Fibroblast of villous mesenchyme (primary cell): ENCODE results near the gene ACTBL2. TPM values are rescaled to one million over a fixed set of nuclear protein-coding genes. Genes with fewer than 3 reads are reported as not detected.

Source experiments
- DNase-seq: peaks from one replicate; pipeline ENCODE4 v3.0.0-alpha.2; 2010; ENCODE audit warnings: low read depth
- H3K4me3 ChIP-seq: 2 replicates; pipeline ENCODE4 v1.5.1; 2011; ENCODE audit warnings: low read depth, mild to moderate bottlenecking, low read length
- CTCF ChIP-seq: IDR thresholded peaks from 2 replicates; pipeline ENCODE4 v1.5.1; 2012; ENCODE audit warnings: low read depth, mild to moderate bottlenecking, low read length; ENCODE audit not compliant: insufficient read depth
- total RNA-seq: library from RNA; depleted of rRNA; stranded (reverse); fragments of >200 nt; gene quantifications from 2 replicates; pipeline ENCODE4 v1.2.3, GENCODE V29; 2012

The ACTBL2 gene
- total RNA-seq, 1 donor, result 0.43 TPM

DNA sequence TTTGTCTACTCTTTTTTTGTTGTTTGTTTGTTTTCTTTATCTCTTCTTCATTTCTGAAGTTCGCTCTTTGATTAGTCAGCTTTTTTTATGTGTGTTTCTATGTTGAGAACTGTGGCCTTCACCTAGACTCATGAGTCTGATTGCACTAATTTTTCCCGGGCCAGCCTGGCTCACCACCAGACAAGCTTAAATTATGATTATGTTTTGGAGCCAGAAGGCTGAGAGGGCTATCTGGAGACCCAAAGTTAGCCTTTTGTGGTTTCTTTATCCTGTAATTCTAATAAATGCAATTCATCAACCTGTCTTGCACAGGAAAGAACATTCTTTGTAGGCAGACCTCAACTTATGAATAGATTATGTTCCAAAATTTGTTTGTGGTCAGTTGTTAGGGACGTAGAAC is 20.8 kb upstream of the ACTBL2 start:
- DNase-seq, result peak; percentile 91
- H3K4me3 ChIP-seq, result no peak overlapping the region
- TF ChIP-seq CTCF, result no peak

DNA sequence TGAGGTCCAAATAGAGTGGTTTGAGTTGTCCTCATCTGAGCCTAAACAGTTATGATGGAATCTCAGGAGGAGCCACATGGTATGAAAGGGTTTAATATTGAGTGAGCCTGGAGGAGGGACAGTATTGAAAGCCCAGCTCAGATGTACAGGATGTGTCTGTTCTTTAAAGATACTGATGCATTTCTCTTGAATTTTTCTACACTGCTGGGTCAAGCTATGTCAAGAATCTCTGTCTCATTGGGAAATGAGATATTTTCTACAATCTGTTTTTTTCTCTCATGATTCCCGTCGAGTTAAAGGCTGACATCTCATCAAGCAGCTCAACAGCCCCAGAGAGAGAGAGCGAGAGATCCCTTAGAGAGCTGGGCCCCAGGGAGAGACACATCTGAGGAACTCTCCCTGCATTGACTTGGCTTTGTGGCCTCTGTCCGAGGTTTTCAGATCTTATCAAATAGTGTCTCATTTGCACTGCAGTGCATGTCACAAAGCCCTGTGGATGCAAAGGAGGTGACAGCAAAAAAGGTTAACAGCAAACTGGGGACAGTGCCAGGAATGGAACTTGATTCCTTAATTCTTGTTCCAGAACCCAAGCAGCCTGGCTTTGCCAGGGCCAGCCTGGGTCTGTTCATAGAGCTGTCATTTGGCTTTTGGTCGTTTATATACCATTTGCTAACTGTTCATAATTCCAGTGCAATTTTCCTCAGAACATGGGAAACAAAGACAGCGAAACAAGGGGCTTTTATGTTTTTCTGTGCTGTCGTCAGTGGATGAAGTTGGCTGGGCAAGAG is 19.0 kb upstream of the ACTBL2 start:
- no peak overlapping the region for H3K4me3 ChIP-seq
- DNase-seq, result no peak
- no peak for TF ChIP-seq CTCF

DNA sequence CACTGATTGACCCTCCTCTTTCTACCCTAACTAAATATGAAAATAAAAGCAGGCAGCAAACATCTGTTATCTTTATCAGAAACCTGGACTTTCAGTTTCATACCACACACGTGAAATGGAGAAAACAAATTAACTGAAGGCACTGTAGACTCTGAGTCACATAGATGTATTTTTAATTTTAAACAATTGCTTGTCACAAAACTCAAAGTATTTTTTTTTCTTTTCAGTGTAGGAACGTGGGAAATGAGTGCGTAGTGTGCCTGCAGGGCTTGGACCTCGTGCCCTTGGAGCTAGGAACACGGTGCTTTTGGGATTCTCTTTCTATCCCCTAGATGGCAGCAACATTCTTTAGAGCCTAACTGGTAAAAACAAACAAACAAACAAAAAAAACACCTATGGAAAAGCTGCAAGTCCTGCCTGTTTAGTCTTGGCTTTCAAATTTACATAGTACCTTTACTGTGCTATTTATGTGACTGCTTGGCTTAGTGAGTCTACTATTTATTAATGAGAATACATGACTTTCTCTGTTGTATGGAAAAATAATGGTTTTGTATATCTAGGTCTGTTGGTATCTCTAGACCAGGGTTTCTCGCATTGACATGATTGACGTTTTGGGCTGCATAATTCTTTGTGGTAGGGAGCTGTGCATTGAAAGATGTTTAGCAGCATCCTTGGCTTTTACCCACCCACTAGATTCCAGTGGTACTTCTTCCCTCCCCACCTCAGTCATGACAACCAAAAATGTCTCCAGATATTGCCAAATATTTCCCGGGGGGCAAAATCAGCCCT is 16.8 kb upstream of the ACTBL2 start:
- peak; percentile 81 for DNase-seq
- peak overlapping the region; percentile 6 for H3K4me3 ChIP-seq
- TF ChIP-seq CTCF, result peak; percentile 74

DNA sequence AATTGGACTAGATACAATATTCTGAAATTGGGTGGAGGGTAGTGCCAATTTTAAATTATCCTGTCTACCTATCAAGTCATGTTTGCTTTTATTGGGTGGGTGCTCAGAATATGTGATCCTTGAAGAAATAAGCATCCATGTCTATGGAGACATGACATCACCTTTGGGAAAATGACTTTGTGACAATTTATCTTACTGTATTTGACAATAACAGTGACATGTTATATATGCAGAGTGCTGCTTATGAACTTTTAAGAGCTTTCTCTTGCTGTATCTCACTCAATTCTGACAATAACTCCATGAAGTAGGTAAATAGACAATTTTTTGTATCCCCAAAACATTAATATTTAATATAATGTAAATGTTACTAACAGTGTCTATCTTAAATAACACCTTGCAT is 15.1 kb upstream of the ACTBL2 start:
- DNase-seq, result no peak
- H3K4me3 ChIP-seq, result no peak overlapping the region
- no peak for TF ChIP-seq CTCF

DNA sequence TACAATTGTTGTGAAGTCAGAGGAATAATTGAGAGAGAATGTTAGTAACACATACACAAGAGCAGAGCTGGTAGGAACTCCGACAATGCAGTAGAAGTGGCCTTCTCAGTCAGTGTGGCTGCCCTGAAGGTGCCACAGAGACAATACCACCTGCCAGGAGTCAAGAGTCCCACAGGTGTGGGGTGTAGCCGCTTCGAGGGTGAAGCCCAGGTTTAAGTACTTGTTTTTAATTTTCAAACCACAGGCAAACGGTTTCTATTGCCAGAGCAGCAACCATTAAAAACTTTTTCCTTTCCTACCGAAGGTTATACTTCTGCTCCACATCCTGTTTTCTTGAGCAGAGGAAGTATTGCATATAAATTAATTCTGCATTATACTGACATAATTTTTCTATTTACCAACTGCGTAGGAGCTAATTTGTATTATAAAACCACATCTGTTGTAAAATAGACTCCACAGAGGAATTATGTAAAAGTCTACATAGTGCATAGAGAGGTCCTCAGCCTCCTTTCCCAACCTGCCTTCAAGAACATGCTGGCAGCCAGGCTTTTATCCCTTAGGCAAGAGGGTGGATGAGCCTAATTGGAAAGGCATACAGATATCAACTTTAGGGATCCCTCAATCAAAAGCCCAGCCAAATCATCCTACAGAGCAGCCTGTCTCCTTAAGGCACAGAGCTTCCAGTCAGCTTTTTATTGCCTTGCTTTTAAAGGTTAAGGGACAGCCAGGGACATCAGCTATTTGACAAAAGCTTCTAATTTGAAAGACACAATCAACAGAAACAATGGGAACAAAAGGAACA is 12.9 kb upstream of the ACTBL2 start:
- DNase-seq, result no peak
- no peak for TF ChIP-seq CTCF
- no peak overlapping the region for H3K4me3 ChIP-seq
